ENCODE results near the gene CFAP91.

- TF ChIP-seq CTCF (IDR thresholded peaks at IDR 0.05) (no peak), POLR2A (IDR thresholded peaks at IDR 0.05) (no peak)
Observed at GRCh38 chr3:119717520-119717919, 14.7 kb downstream of the CFAP91 start.

Measured in suprapubic skin (tissue), 3 donors.